Fibroblast of upper back skin (primary cell): ENCODE data around the gene GFI1B.
A peak's percentile ranks its signal among the peaks of the same experiment; 100 is the strongest.
"Not testable (repeated sequence)": the region's sequence is repeated elsewhere in the genome, so short reads cannot be mapped to it uniquely, and the experiment has no call there.

Source experiments
- DNase-seq: peaks from one replicate; pipeline ENCODE4 v3.0.0-alpha.2; 2013

The GFI1B gene

GRCh38 chr9:132978451-132979131 lies at the start of gene GFI1B:
TSS of gene GFI1B (plus strand) at chr9:132978694. CDS start at chr9:132986679, 7,985 bp downstream.
- no peak for DNase-seq

DNA sequence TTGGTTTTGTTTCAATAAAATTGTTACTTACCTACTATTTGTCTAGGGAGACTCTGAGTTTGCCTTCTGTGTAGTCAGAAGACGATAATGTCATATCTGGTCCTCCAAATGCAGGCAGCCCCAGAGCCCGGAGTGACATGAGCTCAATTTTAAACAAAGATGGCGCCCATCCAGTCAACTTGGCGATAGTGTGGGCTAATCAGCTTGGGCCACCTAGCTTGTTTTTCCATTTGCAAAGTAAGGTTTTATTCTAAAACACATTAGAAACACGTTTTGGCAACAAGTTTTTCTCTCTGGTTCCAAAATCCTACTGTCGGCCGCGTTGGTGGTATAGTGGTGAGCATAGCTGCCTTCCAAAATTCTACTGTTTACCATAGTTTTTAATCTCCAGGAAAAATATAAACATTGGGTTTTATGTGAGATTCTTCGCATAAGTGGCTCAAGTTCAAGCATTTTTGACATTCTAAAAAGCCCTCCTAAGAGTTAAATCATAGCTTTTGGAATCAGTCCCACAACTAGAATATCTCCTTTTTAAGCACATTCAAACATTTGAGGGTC lies 47.2 kb upstream of the GFI1B start:
- peak; percentile 23 for DNase-seq

DNA sequence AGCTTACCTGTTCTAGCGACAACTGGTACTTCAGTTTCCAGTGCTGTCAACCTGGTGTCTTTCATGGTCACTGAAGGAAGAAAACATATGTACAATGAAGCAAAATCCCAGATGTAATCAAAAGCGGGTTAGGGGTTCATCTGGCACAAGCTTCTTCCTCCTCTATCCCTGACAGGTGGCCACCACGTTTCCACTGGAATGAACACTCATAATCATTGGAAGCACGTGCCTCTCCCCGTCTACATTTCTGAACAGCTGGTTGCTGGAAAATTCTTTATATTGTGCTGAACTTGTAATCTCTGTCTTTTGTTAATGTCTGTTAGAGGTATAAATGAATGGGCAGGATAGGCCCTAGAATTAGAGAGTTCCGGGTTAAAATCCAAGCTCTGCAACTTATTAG lies 43.5 kb upstream of the GFI1B start:
- no peak for DNase-seq

DNA sequence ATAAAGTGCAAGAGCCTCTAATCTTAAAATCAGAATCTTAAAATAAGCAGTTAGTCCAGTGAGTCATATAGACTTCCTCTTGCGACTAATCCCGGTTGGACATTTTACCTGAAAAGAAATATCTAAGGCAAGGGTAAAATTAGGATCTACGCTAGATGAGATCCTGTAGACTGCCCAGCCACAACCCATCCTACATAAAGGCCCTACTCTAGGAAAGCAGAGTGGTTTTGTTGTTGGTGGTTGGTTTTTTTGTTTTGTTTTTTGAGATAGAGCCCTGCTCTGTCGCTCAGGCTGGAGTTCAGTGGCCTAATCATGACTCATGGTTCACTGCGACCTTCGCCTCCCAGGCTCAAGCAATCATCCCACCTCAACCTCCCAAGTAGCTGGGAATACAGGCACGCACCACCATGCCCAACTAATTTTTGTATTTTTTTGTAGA lies 41.0 kb upstream of the GFI1B start:
- DNase-seq, result no peak

DNA sequence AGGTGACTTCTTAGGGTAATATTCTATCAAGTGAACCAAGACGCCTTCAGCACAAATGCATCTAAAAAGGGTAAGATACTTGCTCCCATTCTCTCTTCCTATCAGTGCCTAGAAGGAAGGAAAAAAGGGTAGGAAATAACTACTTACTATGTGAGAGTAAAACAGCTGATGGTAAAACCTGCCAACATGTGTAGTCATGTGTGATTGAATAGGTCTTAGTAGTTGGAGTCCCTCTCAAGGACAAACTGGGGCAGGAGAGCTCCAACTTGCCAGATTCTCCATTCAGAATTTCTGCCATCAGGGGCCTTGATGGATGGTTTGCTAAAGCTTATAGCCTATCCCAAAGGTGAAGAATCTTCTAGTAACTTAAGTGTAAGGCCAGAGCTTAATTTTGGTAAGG lies 39.3 kb upstream of the GFI1B start:
- no peak for DNase-seq

DNA sequence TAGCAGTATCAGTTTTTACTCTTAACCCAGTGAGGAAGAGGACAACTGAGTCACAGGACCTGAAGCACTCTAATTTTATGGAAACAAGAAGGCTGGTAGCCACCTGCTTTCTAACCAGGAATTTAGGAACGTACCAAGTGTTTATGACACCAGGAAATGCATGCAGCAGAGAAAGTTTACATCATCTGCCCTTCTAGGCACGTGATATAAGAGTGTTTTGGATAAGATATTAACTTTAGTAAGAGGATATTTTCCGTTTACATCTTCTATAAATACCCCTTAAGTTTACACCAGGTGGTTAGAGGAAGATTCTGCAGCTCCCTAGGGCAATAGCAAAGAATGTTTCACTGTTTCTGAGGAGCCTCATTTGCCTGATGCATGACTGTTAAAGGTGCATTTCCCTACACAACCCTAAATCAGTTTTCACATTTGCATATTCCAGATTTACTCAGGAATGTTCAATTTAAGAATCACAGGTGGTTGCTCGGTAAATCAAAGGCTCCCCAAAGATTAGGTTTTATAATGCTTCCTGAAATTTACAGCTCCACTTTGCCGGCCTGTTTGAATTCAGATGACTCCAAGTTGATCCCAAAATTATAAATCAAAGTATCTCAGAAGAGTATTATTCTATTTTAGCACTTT lies 35.8 kb upstream of the GFI1B start:
- DNase-seq, result no peak

DNA sequence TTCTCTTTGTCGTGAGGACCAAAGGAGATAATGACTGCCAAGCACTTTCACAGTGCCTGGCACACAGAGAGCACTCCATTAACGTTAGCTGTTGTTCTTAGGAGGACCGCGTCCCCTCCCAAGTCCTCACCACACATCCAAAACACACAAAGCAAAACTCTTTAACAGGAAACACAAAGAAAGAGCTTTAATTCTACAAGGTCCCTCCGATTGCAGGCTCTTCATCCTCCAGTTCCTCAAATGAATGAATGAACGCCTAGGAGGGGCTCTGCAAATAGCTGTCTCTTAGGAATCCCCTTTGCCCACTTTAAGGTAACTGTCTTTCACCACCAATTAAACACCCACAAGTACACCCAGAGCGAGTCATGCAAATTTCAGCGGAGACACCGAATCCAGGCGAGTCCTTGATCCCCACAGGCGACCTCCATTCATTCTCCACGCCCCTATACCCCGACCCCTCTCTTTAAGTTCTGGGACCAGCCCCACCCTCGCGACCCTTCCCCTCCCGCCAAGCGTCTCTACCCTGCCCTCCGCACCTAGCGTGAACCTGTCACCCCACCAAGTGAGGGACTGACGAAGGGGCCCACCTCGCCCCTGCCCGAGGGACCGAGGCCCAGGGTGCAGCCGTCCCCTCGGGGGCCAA lies 34.7 kb upstream of the GFI1B start:
- DNase-seq, result no peak

- DNase-seq, result peak; percentile 97
Observed at GRCh38 chr9:132944294-132945185, 34.0 kb upstream of the GFI1B start, which contains the start of gene TSC1. TSS of gene TSC1 (minus strand) at chr9:132944616. CDS start at chr9:132928872, 15,744 bp downstream.

DNA sequence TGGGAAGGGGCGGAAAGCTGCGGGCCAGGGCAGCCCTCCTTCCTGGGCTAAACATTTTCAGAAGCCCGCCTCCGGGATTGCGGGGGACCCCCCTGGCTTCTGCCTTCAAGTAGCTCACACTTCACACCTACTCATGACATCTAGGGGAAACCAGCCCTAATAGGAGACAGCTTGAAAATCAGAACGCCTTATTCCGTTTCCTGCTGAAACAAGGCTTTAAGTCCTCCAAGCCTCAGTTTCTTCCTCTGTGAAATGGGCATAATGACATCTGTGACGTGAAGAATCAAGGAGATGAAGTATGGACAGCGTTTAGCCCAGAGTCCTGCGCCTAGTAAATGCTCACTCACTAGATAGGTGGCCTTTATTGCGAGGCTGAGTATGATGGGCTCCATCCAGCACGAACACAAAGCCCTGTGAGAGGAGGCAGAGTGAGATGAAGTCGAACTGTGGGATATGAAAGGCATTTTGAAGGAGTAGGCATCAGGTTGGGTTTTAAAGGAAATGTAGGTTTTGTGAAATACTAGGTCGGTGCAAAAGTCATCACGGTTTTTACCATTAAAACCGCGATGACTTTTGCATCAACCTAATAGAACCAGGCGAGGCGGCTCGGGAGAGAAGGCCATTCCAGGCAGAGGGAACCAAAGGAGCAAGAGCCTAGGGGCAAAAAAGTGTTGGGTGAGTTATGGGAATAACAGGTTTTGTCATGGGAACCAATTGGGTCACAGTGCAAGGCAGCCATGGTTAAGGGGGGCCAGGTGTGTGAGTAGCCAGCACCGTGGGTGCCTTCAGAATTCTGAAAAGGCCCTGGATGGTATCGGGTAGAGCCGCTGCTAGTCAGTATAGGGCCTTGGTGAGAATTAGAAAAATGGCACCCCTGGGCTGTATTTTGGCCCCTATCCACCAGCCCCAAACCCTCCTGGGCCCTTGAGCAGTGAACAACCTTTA lies 33.0 kb upstream of the GFI1B start:
- no peak for DNase-seq

DNA sequence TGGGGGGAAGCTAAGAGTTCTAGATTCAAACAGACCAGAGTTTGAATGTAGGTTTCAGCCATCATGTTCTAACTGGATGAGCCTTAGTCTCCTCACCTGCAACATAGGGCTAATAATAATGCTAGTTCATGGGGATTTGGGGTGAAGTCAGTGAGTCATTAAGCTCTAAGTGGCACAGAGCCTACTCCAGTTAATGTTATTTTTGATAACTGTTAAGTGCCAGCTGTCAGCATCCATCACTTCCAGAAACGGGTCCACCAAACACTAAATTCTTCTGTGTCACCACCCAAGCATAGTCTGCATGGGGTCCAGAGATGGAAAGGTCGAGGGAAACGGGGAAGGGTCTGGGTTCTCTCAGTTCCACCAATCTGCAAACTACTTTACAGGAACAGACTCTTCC lies 32.3 kb upstream of the GFI1B start:
- DNase-seq, result no peak

GRCh38 chr9:132946631-132947295 lies 31.7 kb upstream of the GFI1B start:
- peak; percentile 80 for DNase-seq

DNA sequence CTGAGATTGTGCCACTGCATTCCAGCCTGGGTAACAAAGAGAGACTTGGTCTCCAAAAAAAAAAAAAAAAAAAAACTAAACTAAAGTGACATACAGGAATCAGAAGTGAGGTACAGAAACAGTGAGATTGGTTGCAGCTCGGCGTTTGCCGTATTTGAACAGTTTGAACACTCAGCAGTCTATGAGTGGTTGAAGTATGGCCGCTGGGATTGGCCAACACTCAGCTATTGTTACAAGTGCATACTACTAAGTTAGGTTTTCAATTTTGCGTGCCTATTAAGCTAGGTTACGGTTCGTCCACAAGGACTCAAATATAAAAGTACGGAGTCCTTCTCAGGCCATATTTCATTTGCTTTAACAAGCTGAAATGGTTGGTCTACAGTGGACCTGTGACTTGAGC lies 30.7 kb upstream of the GFI1B start:
- no peak for DNase-seq

GRCh38 chr9:132948482-132949050 lies 29.9 kb upstream of the GFI1B start:
- DNase-seq, result no peak

DNA sequence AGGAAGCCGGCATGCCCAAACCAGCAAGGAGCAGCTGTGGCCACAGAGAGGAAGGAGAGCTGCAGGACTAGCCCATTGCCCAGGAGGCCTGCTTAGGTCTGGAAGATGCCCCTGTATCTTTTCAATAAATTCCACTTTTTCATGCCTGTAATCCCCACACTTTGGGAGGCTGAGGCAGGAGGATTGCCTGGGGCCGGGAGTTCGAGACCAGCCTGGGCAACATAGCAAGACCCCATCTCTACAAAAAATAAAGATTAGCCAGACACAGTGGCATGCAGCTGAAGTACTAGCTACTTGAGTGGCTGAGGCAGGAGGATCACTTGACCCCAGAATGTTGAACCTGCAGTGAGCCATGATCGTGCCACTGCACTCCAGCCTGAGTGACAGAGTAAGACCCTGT lies 28.8 kb upstream of the GFI1B start:
- no peak for DNase-seq

- DNase-seq, result no peak
Observed at GRCh38 chr9:132955123-132955522, 23.4 kb upstream of the GFI1B start.

- no peak for DNase-seq
Observed at GRCh38 chr9:132955768-132956167, 22.7 kb upstream of the GFI1B start.

DNA sequence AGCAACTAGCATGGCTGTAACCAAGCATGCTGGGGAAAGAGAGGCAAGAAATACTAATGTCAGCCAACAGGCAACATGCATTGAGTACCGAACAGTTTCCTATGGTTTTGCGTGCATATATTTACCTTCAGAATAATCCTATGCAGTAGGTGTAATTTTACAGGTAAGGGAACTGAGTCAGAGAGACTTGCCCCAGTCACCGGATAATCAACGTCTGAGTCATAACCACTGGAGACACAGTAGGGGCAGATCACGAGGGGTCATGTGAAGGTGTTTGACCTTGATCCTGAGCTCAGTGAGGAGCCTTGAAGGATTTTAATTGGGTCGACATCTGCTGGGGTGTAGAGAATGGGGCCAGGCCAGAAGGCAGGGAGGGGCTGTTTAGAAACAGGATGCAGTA lies 20.7 kb upstream of the GFI1B start:
- no peak for DNase-seq

GRCh38 chr9:132961002-132961401 lies 17.5 kb upstream of the GFI1B start:
- DNase-seq, result no peak

DNA sequence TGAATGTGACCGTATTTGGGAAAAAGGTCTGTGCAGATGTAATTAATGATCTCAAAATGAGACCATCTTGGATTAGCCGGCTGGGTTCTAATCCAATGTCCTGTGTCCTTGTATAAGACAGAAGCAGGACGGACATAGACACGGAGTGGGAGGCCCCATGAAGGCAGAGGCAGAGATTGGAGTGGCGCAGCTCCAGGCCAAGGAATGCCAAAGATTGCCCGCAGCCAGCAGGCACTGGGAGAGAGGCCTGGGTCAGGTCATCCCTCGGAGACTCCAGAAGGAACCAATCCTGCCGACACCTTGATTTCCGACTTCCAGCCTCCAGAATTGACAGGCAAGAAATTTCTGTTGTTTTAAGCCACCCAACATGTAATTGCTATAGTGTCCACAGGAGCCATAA lies 13.0 kb upstream of the GFI1B start:
- no peak for DNase-seq

DNA sequence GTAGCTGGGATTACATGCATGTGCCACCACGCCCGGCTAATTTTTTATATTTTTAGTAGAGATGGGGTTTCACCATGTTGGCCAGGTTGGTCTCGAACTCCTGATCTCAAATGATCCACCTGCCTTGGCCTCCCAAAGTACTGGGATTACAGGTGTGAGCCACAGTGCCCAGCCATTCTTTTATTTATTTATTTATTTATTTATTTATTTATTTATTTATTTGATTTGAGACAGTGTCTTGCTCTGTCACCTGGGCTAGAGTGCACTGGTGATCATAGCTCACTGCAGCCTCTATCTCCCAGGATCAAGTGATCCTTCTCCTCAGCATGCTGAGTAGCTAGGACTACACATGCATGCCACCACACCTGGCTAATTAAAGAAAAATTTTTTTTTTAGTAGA lies 10.6 kb upstream of the GFI1B start:
- DNase-seq, result not testable (repeated sequence)

- no peak for DNase-seq
Observed at GRCh38 chr9:132969783-132970182, 8.7 kb upstream of the GFI1B start.
